ENCODE results near the gene TOGARAM1. TPM values are rescaled to one million over a fixed set of nuclear protein-coding genes. Genes with fewer than 3 reads are reported as not detected.

TOGARAM1 gene
- total RNA-seq, 1 donor from 2014 or later: 42.3 TPM

Small RNA genes within 50 kb of the gene (small RNA-seq; reads per million reads assigned to genes)
- 0.14 reads per million for gene RF00151
- gene SNORD127: 1,805 reads per million, percentile 99 among the genes with 10 or more reads in this experiment

Other genes with a start within 250 kb of the TOGARAM1 start
- gene KLHL28, start 243 bp upstream of the TOGARAM1 start, total RNA-seq: 24.0 TPM
- gene PRPF39, start 121.9 kb downstream of the TOGARAM1 start, total RNA-seq: 33.9 TPM
- 67.8 TPM for gene FKBP3, start 172.3 kb downstream of the TOGARAM1 start, total RNA-seq
- 7.3 TPM for gene FANCM, start 173.7 kb downstream of the TOGARAM1 start, total RNA-seq